ENCODE data around the gene KCNIP4.
A peak's percentile ranks its signal among the peaks of the same experiment; 100 is the strongest.
"Not testable (repeated sequence)": the region's sequence is repeated elsewhere in the genome, so short reads cannot be mapped to it uniquely, and the experiment has no call there.

KCNIP4 gene

DNA sequence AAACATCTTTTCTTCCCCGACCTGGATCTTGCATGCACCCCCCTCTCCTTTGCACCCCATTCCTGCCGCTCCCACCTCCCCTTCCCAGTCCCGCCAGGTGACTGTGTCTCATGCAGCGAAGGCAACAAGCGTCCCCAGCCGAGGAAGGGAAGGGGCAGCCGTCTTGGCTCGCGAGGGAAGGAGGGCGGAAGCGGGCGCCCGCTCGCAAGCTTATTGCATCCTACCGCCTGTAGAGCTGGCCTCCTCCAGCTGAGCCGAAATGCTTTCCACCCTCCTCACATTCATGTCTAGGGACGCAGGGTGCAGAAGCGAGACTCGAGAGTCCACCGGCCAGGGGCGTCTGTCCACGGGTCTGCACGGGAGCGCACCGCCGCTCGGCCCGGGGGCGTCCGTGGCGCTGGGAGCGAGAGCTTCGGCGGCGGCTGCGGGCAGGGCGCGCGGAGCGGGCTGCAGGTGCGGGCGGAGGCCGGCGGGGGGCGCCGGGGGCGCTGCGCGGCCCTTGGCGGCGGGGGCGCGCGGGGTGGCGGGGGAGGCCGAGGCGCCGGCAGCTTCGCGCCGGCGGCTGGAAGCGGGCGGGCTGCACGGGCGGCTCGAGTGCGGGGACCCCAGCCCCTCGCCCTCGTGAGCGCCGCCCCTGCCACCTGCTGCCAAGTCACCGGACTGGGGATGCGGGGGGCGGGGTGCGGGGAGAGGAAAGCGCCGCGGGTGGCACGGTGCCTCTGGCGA, at the start of gene KCNIP4:
KCNIP4 (minus strand) TSS at position 426 of the 726 bp plus-strand sequence.
- no peak for DNase-seq

DNA sequence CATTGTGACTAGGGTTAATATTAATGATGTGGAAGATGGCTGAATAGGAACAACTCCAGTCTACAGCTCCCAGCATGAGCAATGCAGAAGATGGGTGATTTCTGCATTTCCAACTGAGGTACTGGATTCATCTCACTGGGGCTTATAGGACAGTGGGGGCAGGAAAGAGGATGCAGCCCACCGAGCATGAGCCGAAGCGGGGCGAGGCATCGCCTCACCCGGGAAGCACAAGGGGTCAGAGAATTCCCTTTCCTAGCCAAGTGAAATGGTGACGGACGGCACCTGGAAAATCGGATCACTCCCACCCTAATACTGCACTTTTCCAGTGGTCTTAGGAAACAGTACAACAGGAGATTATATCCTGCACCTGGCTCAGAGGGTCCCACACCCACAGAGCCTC, 48.0 kb upstream of the KCNIP4 start:
- not testable (repeated sequence) for DNase-seq

DNA sequence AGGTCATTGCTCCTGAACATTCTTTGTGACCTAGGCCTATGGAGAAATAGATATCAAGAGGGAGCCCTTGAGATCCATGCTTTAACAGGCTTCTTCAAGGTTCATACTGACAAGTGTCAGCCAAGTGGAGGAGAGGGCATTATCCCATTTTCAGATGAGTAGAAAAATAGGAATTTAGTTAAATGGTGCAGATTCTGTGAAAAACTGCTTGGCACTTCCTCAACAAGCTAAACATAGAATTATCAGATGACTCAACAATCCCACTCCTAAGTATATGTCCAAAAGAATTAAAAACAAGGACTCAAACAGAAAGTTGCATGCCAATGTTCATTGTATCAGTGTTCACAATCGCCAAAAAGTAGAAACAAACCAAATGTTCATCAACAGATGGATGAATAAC, 43.8 kb upstream of the KCNIP4 start:
- no peak for DNase-seq

DNA sequence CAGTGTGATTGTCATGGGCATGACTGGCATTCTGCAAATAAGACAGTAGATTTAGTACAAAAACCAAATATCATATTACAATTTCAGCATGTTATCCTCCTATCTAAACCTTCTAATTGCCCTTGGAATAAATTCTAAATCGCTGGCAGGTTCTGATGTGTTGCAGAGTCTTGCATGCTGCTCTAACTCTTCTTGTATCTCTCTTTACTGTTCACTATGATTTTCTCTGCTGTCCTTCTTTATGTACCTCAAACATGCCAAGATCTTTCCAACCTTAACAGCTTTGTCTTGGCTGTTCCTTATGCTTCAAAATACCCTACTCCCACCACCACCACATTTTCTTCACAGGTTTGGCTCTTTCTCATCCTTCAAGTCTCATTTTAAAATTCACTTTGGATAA, 43.0 kb upstream of the KCNIP4 start:
- no peak for DNase-seq

DNA sequence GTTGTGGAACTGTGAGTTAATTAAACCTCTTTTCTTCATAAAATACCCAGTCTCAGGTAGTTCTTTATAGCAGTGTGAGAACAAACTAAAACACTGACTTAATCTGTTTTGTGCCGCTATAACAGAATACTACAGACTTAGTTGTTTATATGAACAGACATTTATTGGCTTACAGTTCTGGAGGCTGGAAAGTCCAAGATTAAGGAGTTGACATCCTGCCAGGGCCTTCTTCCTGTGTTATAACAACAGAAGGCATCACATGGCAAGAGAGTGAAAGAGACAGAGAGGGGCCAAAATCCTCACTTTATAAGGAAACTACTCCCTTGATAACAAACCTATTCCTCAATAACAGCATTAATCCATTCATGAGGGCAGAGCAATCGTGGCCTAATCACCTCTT, 42.5 kb upstream of the KCNIP4 start:
- no peak for DNase-seq

DNA sequence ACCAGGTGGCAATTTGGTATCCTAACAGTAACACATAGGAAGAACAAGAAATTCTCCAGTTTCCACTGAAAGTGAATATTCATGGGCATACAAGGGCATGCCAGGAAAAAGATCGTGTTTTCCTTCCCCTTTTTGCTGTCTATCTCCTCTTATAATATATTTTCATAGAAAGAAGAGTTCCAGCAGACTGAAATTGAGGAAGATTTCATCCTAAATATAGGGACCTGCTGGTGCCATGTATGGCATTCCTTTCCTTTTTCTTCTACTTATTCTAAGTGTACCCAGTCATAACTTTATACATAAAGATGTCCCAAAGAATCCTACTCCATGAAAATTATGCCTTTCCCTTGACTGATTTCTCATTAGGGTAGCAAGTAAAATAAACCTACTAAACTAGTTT, 40.8 kb upstream of the KCNIP4 start:
- DNase-seq, result no peak

DNA sequence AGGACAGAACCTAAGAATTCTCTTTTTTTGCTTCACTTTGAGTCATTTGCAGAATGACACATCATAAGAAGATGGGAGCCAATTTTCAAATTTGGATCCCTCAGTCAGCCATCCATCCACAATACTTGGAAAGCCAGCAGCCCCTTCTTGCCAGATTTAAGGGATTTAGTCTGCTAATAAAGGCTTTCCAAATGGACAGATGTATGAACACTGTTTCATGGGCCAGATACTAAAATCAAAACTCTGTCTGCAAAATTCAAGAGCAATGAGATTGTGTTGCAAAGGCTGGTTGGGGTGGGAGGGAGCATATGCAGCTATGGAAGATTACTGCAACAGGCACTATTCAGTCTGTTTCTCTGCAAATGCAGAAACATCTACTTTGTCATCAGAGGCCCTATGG, 37.7 kb upstream of the KCNIP4 start:
- DNase-seq, result no peak

DNA sequence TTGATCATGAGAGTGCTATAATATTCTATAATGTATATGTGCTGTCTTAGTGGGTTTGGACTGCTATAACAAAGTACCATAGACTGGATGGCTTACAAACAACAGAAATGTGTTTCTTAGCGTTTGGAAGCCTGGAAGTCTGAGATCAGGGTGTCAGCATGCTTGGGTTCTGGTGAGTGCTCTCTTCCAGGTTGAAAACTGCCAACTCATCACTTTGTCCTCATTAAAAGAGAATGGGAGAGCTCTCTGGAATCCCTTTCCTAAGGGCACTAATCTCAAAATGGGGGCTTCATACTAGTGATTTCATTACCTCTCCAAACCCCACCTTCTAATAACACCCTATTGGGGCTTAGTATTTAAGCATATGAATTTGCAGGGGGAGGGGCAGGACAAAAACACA, 33.5 kb upstream of the KCNIP4 start:
- DNase-seq, result no peak

DNA sequence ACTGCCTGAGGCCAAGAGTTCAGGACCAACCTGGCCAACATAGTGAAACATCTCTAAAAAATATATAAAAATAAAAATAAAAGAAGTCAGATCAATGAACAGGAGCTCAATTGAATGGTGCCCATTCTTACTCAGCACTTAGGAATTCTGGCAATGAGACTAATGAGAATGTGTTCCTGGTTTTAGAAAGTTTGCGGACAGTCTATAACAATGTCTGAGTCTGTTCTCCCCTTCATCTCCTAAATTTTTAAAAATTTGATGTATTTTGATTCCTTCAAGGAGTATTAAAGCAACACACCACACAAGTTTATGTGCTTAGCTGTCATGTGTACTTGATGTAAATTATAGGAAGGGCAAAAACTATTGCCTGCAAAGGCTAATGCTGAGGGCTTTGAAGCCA, 30.6 kb upstream of the KCNIP4 start:
- no peak for DNase-seq

DNA sequence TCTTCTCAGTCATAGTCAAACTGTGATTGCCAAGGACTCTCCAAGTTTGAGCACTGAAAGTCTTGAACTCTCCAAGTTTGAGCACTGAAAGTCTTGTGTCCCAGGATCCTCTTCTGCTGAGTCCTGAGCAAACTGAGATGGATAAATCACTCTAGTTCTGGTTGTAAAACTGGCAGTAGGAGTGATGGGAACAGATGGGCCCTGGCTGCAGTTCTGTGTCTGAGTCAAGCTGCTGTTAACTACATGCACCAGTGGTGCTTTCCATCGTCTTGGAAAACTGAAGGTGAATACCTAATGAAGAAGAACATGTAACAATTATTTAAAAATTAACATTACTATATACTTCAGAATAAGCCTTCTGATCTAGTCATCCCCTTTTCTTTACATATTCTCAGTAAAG, 27.6 kb upstream of the KCNIP4 start:
- no peak for DNase-seq

DNA sequence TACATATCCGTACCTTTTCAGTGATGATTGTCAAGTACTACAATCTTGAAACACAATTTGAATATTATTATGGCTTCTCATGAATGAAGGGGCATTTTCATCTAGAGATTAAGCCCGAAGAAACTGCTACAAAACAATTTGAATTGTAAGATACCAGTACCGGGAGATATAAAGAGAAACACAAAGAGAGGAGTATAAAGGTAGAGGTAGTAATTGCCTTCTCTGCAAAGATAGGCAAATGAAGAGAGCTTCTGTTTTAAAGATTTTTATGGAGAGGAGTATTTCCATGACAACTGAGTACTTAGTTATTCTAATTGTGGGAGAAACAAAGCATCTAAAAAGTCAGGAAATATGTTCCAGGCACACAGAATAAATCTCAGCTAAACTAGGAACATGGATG, 25.3 kb upstream of the KCNIP4 start:
- no peak for DNase-seq

DNA sequence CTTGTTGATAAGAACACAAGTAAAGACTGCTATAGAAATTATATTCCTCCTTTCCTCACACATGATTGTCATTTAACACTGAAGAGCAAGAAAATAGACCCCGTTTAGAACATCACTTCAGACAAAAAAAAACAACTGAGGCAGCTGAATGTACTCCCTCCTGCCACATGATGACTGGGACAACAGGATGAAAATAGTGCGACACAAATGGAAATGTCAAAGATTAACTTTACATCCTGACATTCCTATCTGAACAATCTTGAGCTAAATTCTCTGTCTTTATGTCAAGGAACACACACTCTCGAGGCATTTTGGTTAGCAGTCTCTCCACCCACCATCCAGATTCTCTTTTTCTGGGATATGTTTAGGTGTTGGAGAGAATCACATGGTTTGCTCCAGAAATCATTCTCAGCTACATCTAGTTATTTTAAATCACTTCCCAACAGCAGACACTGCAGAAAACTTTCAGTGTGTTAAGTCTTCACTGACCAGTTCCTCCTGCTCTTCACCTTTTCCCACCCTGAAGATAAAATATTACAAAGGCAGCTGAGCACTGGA, 16.3 kb upstream of the KCNIP4 start:
- DNase-seq, result no peak

DNA sequence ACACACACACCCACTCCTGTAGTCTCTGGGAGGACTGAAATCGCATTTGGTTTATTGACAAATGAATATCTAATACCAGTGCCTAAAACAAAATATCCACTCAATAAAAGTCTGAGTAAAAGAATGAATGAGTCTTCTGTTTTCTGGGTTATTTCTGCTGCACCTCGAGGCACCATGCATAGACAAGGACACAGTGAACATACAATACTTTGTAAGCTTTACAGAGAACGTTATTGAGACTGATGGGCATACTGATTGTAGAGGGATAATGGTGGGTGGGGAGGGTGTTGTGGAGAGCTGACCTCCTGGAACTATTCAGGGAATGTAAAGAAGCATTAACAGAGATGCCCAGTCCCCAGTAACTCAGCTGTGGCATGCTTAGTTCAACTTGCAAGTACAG, 14.1 kb upstream of the KCNIP4 start:
- no peak for DNase-seq

DNA sequence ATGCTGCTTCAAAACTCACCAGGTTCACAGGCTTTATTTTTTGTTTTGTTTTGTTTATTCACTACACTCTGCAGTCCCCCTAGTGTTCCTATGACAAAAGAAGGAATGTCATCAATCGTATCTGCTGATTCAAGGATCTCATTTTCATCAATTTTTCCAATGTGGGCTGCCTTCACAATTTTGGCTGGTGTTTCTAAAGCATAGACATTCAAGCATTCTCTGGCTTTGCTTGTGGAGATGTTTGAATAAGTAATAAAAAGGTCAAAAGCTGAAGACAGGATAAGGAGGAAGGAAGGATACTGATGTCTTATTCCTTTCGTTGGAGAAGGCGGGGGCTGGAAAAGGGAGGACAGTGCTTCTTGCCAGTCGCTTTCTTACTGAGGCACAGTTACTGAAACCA, 12.2 kb upstream of the KCNIP4 start:
- DNase-seq, result no peak

DNA sequence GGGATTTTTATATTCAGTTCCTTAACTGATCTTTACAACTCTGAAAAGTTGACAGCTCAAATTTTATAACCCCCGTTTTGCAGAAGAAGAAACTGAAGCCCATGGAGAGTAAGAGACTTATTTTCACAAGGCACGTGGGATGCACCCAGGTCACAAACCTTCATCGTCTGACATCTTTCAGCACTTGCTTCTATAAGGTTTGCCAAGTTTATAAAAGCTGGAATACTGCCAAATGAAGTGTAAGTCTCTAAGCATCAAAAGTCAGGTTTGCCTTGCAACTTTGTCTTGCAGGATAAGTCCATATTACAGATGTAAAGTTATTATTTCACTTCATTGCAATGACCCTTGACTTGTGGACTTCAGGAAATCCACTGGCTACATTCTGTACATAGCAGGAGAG, 6.3 kb upstream of the KCNIP4 start:
- no peak for DNase-seq

DNA sequence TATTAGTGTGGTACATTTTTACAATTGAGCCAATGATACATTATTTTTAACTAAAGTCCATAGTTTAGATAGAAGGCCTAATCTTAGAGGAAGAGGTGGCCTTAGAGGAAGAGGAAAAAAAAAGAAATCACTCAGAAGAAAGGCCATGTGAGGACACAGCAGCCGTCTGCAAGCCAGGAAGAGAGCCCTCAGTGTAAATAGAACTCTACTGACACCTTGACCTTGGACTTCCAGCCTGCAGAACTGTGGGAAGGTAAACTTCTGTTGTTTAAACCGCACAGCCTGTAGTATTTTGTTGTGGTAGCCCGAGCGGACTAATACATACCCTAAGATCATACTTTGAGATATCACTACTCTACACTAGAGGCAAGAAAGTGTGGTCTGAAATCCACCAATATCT, 5.1 kb upstream of the KCNIP4 start:
- no peak for DNase-seq

DNA sequence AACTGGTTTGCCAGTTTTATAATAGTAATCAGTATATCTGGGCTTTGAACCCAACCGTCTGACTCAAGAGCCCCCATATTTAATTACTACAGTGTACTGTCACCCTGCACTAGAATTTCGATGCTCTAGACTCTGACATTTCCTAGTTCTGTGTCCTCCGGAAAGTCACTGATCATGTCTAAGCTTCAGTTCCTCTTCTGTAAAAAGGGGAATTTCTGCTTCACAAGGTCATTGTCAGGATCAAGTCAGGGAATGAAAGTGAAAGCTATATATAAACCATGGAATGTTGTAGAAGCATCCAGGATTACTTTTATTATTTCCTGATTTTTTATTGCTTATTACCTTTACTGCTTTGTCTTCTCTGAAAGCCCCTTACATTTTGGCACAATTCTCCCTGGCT, 4.0 kb upstream of the KCNIP4 start:
- peak; percentile 58 for DNase-seq

DNA sequence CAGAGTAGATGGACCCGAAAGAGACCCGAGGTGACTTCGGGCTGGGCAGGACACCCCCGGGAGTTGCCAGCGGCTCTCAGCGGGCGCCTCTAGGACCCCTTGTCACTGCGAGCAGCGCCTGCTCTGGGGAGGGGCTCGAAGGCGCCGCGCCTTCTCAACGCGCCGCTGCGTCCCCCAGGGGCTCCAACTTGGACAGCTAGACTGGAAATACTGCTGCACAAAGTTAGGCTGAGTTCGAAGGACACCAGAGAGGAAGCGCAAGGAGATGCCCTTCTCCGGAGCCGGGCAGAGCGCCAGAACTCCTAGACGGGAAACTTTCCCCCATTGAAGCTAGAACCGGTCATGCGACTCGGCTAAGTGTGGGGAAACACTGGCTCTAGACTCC, 493 bp upstream of the KCNIP4 start:
- no peak for DNase-seq

DNA sequence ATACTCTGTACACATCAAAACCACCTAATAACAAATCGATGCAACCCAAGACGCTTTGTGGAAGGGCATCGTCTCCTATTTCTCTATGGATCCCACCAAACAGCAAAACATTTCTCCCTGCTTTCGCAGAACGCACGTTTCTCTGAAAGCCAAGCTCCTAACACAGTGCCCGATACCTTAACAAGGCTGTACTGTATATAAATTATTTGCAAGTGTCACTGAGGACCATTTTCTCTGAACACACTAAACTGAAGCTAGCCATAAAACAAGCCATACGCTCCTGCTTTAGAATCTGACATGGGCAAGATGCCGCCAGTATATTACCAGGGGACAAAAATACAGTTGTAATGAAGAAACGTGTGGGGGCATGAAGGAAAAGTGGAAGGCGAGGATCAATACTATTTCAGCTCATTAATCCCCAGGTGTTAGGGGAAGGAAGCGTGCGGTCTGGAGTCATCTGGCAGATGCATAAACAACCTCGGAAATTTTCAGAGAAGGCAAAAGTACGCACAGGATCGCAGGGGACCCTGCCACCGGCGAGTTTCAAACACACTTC, 703 bp downstream of the KCNIP4 start:
- no peak for DNase-seq

DNA sequence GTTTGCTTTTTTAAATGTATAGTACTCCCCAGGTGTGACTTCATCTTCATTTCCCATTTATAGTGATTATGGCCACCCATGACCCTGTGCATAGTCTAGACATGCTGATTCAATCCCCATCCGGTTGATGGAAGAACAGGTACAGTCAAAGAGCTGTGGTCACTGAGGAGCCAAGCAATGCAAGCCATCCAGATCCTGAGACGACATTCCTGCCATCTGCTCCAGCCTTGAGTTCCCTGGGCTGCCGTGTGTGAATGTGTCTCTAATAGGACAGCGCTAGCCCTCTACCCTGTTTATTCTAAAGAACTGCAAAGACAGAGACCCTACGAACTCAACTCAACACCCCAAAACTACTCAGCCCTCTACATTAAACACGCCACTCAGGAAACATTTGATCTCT, 1.7 kb downstream of the KCNIP4 start:
- DNase-seq, result no peak

DNA sequence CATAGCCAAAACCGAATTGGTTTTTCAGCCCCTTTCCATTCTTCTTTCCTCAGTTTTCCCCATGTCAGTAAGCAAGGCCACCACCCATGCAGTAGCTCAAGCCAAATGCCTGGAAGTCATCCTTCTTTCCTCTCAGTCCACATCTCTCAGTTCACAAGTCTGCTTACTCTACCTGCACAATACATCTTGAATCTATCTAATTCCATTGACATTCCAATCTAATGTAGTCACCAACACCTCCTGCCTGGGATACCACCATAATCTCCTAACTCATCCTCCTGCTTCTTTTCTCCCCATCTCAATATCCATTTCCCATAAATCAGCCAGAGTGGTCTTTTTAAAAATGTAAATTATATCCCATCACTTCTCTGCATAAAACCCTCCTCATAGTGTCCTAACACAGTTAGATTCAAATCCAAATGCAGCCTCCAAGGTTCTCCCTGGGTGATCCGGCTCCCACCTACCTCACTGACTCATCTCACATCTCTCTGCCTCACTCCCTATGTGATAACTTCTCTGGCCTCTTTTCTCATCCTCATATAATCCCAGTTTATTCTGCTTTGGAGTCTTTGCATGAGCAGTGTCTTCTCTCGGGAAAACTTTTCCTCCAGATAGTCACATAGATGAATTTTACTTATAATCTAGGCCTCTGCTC, 26.9 kb downstream of the KCNIP4 start:
- DNase-seq, result no peak

DNA sequence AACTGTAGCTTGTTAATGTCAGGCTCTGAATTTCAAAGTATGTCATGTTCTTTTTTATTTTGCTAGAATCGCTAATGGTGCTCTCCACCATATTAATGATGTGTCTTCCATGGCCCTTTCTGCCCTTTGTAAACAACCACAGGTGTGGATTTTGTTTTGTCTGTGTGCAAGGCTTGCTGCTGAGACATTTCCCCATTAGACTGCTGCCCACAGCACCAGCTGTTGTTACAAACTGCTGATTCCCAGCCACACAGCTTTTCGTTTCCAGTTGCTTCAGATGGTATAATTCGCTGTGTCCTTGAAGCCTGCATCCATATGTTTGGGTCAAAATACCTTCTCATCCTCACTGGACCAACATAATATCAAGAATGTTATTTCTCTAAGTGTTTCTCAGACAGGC, 32.8 kb downstream of the KCNIP4 start:
- DNase-seq, result no peak

DNA sequence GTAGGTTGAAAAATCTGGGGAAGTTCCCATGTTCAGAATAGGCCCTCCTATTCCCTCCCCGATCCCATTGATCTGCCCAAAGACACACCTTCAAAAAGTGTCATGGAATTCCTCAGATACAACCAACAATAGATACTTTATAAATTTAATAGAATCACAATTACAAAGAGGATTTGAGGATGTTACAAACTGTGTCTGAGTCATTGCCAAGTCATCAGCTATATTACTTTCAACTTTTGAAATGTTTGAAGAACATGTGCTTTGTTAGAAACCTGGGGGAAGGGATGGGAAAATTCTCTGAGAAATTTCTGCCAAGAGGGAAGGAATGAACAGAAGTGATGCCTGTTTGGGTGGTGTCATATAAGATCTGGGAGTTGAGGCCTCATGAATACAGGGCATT, 46.7 kb downstream of the KCNIP4 start:
- DNase-seq, result peak; percentile 0

DNA sequence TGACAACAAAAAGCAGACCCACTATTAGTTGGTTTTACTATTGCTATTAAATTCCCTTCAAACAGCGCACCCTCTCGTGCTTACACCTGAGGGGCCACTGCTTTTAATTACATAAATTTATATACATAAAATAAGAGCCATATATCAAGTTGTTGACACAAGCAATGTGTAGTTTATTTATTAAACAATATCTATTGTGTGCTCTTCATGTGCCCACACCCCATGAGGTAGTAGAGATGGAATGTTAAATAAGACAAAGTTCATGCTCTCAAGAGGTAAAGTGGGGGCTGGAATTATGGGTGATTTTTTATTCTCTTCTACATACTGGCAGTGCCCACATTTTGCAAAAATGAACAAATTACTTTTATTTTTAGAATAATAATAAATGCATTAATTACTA, 47.3 kb downstream of the KCNIP4 start:
- DNase-seq, result no peak
